ENCODE results near the gene UCHL5. TPM values are rescaled to one million over a fixed set of nuclear protein-coding genes. Genes with fewer than 3 reads are reported as not detected.
A peak's percentile ranks its signal among the peaks of the same experiment; 100 is the strongest.
"Not testable (repeated sequence)": the region's sequence is repeated elsewhere in the genome, so short reads cannot be mapped to it uniquely, and the experiment has no call there.

The UCHL5 gene
- total RNA-seq, 1 donor from 2014 or later = 31.5 TPM

DNA sequence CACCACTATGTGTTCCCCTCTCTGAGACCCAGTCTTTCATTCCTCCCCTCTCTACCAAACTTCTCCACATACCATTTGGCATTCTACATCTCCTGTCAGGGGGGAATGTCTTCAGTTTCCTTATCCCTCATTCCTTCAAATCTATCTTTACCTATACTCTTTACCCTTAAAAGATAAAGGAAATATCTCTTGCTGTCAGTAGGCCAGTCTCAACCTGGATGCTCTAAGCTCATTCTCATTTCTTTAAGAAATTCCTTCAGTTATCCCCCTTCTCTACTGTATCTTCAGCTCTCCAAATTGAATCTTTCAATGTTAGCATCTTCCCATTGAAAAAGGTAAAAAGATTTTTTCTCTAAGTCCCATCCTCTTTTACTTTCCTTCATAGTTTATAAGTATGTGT is 6.8 kb upstream of the UCHL5 start:
- no peak for DNase-seq (ENCODE audit: low spot score)

DNA sequence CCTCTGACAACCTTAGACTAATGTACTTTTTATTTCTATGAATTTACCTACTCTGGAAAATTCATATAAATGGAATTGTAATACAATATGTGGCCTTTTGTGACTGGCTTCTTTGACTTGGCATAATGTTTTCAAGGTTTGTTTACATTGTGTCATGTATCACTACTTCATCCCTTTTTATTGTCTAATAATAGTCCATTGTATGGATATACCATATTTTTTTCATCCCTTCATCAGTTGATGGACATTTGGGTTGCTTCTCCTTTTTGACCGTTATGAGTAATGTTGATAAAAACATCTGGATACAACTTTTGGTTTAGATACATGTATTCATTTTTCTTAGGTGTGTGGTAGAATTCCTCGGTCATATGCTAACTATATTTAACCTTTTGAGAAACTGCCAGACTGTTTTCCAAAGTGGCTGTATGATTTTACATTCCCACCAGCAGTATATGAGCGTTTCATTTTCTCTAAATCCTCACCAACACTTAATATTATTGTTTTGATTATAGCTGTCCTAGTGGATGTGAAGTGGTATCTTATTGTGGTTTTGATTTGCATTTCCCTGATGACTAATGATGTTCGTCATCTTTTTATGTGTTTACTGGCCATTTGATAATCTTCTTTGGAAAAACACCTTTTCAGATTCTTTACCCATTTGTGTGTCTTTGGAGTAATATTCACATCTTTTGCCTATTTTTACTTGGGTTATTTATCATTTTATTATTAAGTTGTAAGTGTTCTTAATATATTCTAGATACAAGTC is 3.7 kb upstream of the UCHL5 start:
- DNase-seq (ENCODE audit: low spot score) = no peak

DNA sequence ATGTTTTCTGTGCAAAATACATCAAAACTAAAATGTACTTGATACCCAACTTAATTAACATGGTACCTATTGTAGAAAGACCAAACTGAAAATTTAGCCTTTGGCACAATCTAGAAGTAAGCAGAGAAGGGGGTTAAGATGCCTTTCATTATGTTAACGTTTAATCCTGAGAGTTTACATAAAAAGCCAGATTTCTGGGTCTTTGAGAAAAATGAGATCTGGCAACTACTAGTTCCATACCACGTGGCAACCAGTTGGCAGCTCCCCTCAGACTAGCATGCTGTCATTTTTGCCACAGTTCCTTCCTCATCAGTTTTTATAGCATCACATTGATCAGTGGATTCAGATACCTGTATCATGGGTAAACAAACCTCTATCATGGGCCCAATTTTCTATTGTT is 1.8 kb upstream of the UCHL5 start:
- DNase-seq (ENCODE audit: low spot score) = peak; percentile 29

DNA sequence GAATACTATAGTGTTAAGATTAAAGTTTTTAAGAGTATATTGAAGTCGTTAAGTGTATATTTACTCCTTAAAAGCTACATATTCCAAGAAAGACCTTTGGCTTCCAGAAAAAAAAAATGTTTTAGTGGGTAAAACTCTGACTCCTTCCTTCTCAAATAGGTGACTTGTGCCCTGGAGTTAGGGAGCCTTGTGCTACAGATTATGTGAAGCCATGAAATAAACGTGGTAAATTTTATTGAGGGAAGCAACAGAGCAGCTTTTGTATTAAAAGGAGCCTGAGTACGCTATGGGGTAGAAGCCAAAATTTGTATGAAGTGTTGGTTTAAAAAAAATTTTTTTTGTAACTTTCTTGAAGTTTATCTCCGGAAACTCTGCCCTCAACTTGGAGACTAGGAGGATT is 1.2 kb upstream of the UCHL5 start:
- peak; percentile 17 for DNase-seq (ENCODE audit: low spot score)

DNA sequence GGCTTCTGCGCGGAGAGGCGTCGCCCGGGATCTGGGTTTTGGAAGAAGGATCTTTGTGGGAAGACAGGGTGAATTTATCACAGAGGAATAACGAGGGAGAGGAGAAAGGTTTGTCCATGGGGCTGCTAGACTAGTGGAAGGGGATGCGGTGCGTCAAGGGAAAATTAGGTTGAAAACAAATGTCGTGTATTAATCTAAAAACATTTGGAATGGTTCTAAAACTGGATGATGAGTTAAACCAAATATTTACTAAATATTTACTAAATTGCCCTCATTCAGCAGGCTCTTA is 899 bp upstream of the UCHL5 start:
- DNase-seq (ENCODE audit: low spot score) = no peak

DNA sequence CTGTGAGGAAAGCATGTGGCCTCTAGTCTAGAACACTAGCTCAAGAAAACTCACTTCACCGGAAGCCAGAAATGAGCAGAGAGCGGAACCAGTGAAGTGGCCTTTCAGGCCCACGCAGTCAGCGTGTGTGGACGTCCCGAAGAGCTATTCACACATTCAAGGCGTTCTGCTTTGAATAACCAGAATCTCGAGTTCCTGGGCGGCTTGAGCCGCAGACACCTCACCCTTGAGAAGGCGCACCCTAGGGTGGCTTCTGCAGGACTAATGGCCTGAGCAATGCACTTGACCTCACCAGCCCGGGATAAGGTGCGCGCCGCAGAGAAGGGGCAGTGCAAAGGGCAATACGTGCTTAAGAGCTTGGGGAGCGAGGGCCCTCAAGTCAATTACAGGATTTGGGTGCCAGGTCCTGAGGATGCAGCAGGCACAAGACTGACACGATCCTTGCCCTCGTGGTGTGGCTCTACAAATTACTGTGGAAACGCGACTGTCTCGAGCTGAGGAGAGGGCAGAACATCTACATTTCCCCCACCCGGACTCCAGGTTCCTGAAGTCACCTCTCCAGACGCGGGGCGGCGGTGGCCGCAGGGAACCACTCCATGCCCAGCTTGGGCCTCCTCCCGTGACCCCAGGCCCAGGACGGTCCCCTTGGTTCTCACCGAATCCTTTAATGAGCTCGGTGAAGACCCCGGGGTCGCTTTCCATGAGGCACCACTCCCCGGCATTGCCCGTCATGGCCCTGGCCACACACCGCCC is 455 bp downstream of the UCHL5 start:
- DNase-seq (ENCODE audit: low spot score) = peak; percentile 36

DNA sequence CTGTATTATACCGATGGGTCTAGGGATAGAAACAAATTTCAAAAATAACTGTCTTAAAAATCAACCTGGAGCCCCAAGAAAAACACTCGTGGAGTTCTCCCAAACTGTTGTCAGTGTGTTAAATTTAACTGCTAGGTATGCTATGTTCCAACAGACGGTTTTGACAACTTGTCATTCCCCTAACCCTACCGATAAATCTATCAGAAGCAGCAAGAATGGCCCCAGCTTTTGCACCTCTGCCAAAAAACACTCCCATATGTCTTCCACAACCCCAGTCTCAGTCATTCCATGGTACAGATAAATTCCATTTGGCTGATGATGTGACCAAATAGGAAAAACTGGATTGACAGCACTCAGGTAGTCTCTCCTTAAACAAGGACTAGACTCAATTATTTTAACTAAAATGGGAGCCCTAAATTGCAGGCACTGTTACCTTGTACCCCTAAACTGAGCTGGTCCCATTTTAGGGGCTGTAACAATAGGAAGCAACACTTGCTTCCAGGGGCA is 4.9 kb downstream of the UCHL5 start:
- no peak for DNase-seq (ENCODE audit: low spot score)

DNA sequence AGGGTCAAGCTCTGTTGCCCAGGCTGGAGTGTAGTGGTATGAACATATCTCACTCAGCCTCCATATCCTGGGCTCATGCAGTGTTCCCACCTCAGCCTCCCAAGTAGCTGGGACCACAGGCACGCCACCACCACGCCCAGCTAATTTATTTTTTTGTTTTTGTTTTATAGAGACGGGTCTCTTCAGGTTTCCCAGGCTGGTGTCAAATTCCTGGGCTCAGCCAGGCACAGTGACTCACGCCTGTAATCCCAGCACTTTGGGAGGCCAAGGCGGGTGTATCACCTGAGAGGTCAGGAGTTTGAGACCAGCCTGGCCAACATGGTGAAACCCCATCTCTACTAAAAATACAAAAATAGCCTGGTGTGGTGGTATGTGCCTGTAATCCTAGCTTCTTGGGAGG is 10.2 kb downstream of the UCHL5 start:
- DNase-seq (ENCODE audit: low spot score) = not testable (repeated sequence)

DNA sequence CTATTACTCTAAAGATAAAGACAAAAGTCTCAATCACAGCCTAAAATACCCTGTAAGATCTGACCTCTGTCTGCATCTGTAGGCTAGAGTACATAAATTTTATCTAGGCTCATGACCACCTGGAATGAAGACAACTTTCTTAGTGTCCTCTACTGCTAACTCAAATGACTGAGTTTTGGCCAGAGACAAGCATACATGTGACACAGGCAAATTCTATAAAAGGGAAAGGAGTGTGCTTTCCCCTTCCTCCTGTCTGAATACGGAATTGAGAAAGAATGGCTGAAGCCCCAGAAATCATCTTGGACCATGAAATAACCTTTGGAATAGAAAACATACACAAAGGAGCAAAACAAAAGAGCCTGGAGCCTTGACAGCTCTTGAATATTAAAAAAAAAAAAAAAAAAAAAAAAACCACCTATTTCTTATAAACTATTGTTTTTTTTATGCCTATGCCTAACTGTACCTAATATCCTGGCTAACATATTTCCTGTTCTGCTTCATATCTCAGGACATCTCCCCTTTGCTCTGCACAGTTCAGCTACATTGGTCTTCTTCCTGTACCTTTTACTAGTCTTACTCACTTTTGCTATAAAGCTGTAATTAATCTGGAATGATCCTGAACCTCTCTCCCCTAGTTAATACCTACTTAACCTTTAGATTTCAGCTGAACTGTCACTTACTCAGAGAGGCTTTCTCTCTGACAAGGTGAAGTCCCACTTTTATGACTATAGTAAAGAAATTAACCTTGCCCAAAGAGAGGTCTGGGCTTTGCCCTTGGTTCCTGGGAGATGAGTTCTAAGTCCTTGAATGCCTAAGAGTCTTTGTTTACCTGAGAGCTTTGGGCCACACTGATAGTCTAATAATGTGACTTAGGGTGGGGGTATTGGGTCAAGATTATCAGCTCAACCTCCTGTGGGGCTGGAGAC is 16.1 kb downstream of the UCHL5 start:
- DNase-seq (ENCODE audit: low spot score) = no peak

DNA sequence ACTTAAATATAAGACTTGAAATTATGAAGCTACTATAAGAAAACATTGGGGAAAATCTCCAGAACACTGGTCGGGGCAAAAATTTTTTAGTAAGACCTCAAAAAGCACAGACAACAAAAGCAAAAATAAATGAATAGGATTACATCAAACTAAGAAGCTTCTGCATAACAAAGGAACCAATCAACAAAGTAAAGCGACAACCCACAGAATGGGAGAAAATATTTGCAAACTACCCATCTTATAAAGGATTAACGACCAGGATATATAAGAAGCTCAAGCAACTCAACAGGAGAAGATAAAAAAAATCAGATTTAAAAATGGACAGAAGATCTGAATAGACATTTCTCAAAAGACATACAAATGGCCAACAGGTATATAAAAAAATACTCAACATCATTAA is 19.1 kb downstream of the UCHL5 start:
- DNase-seq (ENCODE audit: low spot score) = no peak

DNA sequence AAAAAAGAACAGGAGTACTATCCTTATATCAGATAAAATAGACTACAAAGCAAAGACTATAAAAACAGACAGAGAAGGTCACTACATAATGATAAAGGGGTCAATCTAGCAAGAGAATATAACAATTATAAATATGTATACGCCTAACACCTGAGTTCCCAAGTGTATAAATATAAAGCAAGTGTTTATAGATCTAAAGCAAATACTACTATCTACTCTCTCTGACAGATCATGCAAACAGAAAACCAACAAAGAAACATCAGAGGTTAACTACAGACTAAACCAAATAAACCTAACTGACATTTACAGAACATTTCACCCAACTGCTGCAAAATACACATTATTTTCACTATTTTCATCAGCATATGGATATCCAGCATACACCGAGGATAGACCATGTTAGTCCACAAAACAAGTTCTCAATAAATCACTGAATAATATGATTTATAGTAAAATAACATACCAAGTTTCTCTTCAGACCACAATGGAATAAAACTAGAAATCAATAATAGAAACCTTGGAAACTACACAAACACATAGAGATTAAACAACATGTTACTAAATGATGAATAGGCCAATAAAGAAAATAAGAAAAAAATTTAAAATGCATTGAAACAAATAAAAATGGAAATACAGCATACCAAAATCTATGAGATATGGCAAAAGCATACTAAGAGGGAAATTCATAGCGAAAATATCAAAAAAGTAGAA is 22.7 kb downstream of the UCHL5 start:
- DNase-seq (ENCODE audit: low spot score) = no peak

DNA sequence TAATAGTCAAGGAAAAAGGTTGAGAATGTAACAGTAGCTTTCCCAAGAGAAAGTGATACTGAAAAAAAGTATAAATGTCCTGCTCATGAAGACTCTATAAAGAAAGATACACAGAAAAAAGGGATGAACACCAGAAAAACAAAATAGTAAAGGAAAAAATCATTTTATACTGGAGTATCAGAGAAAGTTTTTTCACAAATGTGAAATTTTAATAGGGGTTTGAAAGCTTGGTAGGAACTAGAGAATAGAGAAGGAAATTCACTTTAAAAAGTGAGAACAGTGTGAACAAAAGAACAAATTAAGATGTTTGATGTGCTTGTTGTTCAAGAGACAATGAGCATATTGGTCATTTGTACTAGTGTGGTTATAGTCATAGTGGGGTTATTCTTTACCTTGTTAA is 25.6 kb downstream of the UCHL5 start:
- DNase-seq (ENCODE audit: low spot score) = no peak

DNA sequence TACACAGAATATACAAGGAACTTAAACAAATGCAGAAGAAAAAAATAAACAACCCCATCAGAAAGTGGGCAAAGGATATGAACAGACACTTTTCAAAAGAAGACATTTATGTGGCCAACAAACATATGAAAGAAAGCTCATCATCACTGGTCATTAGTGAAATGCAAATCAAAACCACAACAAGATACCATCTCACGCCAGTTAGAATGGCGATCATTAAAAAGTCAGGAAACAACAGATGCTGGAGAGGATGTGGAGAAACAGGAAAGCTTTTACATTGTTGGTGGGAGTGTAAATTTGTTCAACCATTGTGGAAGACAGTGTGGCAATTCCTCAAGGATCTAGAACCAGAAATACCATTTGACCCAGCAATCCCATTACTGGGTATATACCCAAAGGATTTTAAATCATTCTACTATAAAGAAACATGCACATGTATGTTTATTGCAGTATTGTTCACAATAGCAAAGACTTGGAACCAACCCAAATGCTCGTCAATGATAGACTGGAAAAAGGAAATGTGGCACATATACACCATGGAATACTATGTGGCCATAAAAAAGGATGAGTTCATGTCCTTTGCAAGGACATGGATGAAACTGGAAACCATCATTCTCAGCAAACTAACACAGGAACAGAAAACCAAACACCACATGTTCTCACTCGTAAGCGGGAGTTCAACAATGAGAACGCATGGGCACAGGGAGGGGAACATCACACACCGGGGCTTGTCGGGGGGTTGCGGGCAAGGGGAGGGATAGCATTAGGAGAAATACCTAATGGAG is 26.3 kb downstream of the UCHL5 start:
- not testable (repeated sequence) for DNase-seq (ENCODE audit: low spot score)

DNA sequence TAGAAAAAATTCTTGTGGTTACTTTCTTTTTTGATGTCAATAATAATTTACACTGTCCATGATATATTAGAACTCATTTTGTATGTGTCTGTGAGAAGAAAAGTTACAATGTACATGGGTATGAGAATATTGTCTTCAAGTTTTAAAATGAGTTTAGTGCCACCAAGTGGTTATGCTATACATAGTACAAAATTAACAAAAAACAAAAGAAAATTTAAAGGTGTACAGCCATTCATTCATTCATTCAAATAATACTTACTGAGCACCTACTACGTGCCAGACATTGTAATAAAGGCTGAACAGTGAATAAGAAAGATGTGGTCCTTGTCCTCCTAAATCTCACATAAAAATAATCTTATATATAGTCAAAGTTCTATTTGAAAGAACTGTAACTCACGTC is 27.7 kb downstream of the UCHL5 start:
- peak; percentile 7 for DNase-seq (ENCODE audit: low spot score)

DNA sequence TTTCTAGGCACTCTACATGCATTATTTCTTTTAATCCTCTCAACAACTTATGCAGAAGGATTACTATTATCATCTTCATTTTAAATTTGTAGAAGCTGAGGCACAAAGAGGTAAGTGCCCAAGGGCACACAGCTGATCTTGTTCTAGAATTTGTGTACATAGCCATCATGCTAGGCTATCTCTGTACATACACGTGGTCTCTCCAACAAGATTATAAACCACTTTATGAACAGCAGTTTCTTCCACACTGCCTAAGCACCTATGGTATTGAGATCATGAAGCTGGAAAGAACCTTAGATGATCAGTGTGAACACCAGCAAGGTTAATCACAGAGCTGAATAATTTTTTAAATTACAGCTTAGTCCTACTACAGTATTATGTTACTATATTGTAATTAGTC is 28.9 kb downstream of the UCHL5 start:
- DNase-seq (ENCODE audit: low spot score) = no peak

DNA sequence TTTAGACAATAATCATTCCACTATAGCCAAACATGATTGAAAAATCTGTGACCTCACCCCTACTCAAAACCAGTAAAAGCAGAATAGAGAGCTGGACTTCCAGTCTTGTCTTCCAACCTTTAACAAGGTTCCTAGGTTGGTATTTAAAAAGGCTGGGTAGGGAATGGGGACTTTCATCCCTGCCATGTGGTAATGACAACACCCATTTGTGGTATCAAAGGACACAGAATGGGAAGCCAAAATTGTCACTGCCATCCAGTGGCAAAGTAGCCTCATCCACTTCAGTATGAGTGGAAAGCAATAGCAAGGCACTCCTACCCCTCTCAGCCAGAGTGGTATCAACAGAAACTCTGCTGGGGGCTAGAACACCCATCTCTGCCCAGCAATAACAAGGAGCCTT is 33.9 kb downstream of the UCHL5 start:
- no peak for DNase-seq (ENCODE audit: low spot score)

DNA sequence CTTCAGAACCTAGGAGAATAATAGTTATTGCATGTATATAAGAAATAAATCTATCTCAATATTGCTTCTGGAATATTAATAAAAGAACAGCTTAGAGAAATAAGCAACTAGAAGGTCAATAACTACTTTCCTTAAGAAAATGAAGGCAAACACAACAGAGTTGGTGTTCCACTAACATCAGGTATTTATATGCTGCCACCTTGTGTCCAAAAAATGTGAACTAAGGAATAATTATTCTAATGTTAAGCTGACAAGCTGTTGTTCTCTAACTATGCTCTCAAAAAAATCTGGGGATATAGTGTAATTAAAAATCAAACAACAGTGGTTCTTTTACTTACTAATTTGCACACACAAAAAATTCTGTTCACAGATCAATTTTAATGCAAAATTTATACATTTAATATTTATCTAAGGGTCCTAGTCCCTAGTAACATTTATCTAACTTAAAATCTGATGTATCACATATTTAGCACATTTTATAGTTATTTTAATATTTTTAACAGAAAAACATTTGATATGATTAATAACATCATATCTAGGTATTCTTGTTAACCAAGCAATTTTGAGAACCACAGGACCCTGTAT is 39.6 kb downstream of the UCHL5 start:
- DNase-seq (ENCODE audit: low spot score) = peak; percentile 74

DNA sequence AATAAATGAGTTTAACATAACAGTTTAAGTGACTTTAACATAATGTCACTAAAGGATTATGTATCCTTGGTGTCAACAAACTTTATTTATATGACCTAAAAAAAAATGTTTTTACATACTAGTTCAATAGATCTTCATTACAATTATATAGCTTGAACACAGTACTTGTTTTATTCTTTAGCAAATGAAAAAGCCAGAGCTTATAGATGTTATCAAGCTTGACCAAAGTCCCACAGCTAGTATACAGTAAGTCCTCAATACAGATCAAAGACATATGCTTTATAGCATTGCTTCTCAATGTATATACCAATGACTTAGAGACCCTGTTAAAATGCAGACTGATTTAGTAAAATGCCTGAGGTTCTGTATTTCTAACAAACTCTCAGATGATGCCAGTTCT is 42.4 kb downstream of the UCHL5 start:
- DNase-seq (ENCODE audit: low spot score) = no peak

DNA sequence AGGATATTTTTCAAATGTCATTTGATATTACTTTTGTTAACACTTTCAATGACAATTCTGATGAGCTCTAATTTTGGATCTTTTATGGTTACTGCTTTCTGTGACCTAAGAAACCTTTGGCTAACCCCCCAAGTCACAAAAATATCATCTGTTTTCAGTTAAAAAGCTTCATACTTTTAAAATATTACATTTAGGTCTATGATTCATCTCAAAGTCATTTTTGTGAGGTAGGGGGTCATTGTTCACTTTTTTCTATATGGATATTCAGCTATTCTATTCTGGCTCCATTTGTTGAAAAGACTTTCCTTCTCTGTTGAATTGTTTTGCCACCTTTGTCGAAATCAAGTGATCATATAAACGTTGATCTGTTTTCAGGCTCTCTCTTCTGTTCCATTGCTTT is 44.8 kb downstream of the UCHL5 start:
- DNase-seq (ENCODE audit: low spot score) = no peak

DNA sequence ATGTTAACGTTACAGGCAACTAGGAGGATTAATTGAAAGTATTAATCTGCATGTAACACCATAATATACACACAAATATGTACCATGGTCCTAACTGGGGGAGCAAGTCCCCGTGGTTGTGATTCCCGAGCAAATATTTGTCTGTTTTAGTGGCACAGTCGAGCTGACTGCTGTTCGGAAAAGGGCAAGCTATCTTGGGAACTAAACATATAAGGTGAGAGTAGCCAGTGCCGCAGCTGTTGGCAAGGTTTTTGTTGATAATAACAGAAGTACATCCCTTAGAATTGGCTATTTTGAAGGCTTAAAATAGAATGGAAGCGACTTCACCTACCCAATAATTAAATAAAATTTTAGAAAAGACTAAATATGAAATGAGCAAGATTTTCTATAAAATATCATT is 45.5 kb downstream of the UCHL5 start:
- DNase-seq (ENCODE audit: low spot score) = no peak
